SU-DHL-6 (cell line): ENCODE measurements around the gene RB1.

Source experiments
- CTCF ChIP-seq: fragments of 200-600 bp; sonication (generic); IDR thresholded peaks from one replicate; pipeline ENCODE4 v1.5.1; 2017; ENCODE audit warnings: antibody characterized with exemption, mild to moderate bottlenecking, low read length, moderate library complexity; ENCODE audit not compliant: insufficient read depth, poor library complexity, severe bottlenecking
- EZH2phosphoT487 ChIP-seq: fragments of 200-600 bp; sonication (generic), shearing (Covaris generic); conservative IDR thresholded peaks from 2 replicates; pipeline ENCODE4 v1.6.1; 2018; ENCODE audit warnings: mild to moderate bottlenecking, antibody characterized with exemption, low read length, moderate library complexity, mixed read lengths

GRCh38 chr13:48400850-48401291, 97.3 kb downstream of the RB1 start:
- no peak for TF ChIP-seq CTCF
- no peak for TF ChIP-seq EZH2phosphoT487
